ENCODE results near the gene RNF220. TPM values are rescaled to one million over a fixed set of nuclear protein-coding genes. Genes with fewer than 3 reads are reported as not detected.

The RNF220 gene
- total RNA-seq, 6 experiments from 2014 or later: 42.1 to 54.7 (median 51.9) TPM

- Mint-ChIP-seq H3K36me3 (ENCODE audit: low read depth) (no peaks in the 10 kb centered on the region), H3K27ac (peak overlapping the region; percentile 82), H3K9me3 (no peaks in the 10 kb centered on the region), H3K4me3 (no peak overlapping the region; the same call in 1 of the 2 replicates), H3K4me1 (ENCODE audit: low read depth) (peaks cover 35% of the 10 kb centered on the region), H3K27me3 (ENCODE audit: insufficient read depth) (peaks cover 21% of the 10 kb centered on the region)
- no peak for TF ChIP-seq CTCF (IDR thresholded peaks at IDR 0.05)
- DNase-seq: no peak
Measured at GRCh38 chr1:44485934-44486460, 80.9 kb downstream of the RNF220 start.

- Mint-ChIP-seq H3K27me3 (ENCODE audit: insufficient read depth) (peaks cover 12% of the 10 kb centered on the region; the same call in 1 of the 2 replicates), H3K9me3 (no peaks in the 10 kb centered on the region), H3K4me1 (ENCODE audit: low read depth) (peaks cover 37% of the 10 kb centered on the region), H3K36me3 (ENCODE audit: low read depth) (no peaks in the 10 kb centered on the region), H3K4me3 (no peak overlapping the region), H3K27ac (no peak overlapping the region)
- no peak for TF ChIP-seq CTCF (IDR thresholded peaks at IDR 0.05)
- no peak for DNase-seq
Measured at GRCh38 chr1:44489481-44489880, 84.4 kb downstream of the RNF220 start.

- no peak for DNase-seq
- Mint-ChIP-seq H3K27ac (no peak overlapping the region), H3K4me1 (ENCODE audit: low read depth) (peaks cover 7% of the 10 kb centered on the region), H3K36me3 (ENCODE audit: low read depth) (no peaks in the 10 kb centered on the region), H3K9me3 (no peaks in the 10 kb centered on the region), H3K27me3 (ENCODE audit: insufficient read depth) (peaks cover 19% of the 10 kb centered on the region), H3K4me3 (no peak overlapping the region)
- no peak for TF ChIP-seq CTCF (IDR thresholded peaks at IDR 0.05)
Measured at GRCh38 chr1:44496541-44497171, 91.6 kb downstream of the RNF220 start.

GRCh38 chr1:44497422-44498170, 92.5 kb downstream of the RNF220 start:
- Mint-ChIP-seq H3K4me1 (ENCODE audit: low read depth) (no peaks in the 10 kb centered on the region), H3K27me3 (ENCODE audit: insufficient read depth) (peaks cover 19% of the 10 kb centered on the region), H3K4me3 (no peak overlapping the region), H3K27ac (no peak overlapping the region), H3K9me3 (no peaks in the 10 kb centered on the region), H3K36me3 (ENCODE audit: low read depth) (no peaks in the 10 kb centered on the region)
- no peak for DNase-seq
- TF ChIP-seq CTCF (IDR thresholded peaks at IDR 0.05): no peak

GRCh38 chr1:44499306-44499705, 94.3 kb downstream of the RNF220 start:
- no peak for TF ChIP-seq CTCF (IDR thresholded peaks at IDR 0.05)
- Mint-ChIP-seq H3K4me1 (ENCODE audit: low read depth) (no peaks in the 10 kb centered on the region), H3K27ac (no peak overlapping the region), H3K27me3 (ENCODE audit: insufficient read depth) (peaks cover 18% of the 10 kb centered on the region), H3K9me3 (no peaks in the 10 kb centered on the region), H3K4me3 (no peak overlapping the region), H3K36me3 (ENCODE audit: low read depth) (no peaks in the 10 kb centered on the region)
- no peak for DNase-seq
